Measurements from ENCODE around the gene GGTA1.

GGTA1 gene

DNA sequence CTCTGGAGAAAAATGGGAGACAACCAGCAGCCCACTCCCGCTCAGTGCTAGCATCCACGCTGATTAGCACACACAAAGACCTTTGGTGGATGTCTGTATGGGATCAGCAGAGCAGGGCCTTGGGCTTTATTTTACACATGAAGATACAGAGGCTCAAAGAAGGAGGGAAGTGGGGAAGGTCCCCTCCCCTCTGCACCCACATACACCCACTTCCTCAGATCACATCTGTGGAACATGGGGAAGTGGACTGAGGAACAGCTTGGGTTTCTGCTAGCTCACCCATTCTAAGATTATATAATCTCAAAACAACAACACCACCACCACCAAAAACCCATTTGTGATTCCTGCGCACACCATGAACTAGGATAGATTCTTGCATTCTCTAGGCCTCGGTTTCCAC lies 14.0 kb downstream of the GGTA1 start:
- H3K36me3 ChIP-seq (ENCODE audit: control insufficient read depth in 1 of 2, insufficient read depth in 2 of 2, low read length in 2 of 2): no peaks in the 10 kb centered on the region
- no peak overlapping the region for H3K9ac ChIP-seq (ENCODE audit: low read depth in 1 of 2, low read length in 2 of 2)
- H3K4me3 ChIP-seq (ENCODE audit: low read depth in 1 of 2, low read length in 2 of 2): no peak overlapping the region
- no peak overlapping the region for H3K27ac ChIP-seq (ENCODE audit: low read depth, low read length)
- no peaks in the 10 kb centered on the region for H3K9me3 ChIP-seq (ENCODE audit: control insufficient read depth in 1 of 2, low read length in 2 of 2)
- H3K27me3 ChIP-seq (ENCODE audit: control insufficient read depth in 1 of 2, insufficient read depth in 2 of 2, low read length in 2 of 2): no peaks in the 10 kb centered on the region
- peaks cover 0 to 8% of the 10 kb centered on the region in 2 donors for H3K4me1 ChIP-seq (ENCODE audit: control insufficient read depth in 1 of 2, insufficient read depth in 2 of 2, low read length in 2 of 2)

DNA sequence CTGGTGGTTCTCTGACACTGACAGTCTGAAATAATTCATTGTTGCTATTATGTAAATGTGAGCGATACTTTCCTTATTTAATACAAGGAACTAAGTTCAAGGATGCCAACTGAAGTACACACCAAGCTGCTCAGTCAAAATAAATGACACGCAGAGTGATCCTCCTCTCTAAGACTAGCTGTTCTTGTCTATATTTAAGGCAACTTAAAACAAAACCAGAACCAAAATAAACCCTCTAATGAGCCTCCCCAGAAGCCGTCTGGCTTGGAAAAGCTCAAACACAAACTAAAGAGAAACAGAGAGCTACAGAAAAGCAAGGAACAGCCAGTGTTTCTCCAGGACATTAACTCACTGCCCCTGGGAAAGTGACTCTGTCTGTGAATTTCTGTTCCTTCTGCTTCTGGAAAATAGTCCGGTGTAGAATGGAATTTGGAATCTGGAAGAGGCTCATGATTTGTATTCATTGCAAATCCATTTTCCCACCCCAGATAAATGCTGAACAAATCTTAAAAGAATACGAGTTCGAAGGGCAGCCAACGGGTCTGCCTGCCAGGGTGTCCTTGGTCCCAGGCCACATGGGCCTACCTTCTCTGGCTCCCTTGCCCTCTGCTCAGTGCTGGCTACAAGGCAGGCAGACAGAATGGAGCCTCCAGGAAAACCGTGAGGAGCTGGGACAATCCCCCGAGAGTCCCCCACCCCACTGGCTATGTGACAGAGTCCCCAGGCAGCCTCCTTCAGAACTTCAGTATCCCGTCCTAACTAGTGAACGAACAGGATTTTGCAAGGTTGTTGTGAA lies 14.8 kb downstream of the GGTA1 start:
- Histone ChIP-seq H3K36me3 (ENCODE audit: control insufficient read depth in 1 of 2, insufficient read depth in 2 of 2, low read length in 2 of 2) (no peaks in the 10 kb centered on the region), H3K4me3 (ENCODE audit: low read depth in 1 of 2, low read length in 2 of 2) (no peak overlapping the region), H3K27ac (ENCODE audit: low read depth, low read length) (no peak overlapping the region), H3K9me3 (ENCODE audit: control insufficient read depth in 1 of 2, low read length in 2 of 2) (no peaks in the 10 kb centered on the region), H3K27me3 (ENCODE audit: control insufficient read depth in 1 of 2, insufficient read depth in 2 of 2, low read length in 2 of 2) (no peaks in the 10 kb centered on the region), H3K4me1 (ENCODE audit: control insufficient read depth in 1 of 2, insufficient read depth in 2 of 2, low read length in 2 of 2) (peaks cover 0 to 8% of the 10 kb centered on the region in 2 donors), H3K9ac (ENCODE audit: low read depth in 1 of 2, low read length in 2 of 2) (no peak overlapping the region)

DNA sequence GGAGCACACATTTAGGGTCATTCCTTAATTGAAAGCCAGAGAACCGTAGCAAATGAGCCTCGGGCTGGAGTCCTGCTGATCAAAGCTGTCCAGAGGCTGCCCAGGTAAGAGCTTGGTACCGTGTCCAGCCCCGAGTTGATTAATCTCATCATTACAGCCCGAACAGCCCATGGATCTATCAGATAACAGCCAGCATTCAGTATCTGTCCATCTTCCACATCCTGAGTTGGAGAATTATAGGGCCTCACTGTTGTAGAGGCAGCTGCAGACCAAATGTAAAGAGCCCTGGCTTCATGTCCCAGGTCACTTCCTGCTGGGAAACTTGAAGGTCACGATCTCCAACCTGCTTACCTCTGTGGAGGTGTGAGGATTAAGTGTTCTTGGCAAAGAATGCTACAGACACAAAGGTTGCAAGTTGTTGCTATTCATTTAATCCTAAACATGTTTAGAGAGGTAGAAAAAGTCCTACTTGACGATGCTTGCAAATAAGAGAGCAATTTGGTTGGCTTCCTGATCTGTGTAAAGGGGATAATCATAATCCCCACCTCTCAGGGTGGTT lies 16.1 kb downstream of the GGTA1 start:
- no peak overlapping the region for H3K4me3 ChIP-seq (ENCODE audit: low read depth in 1 of 2, low read length in 2 of 2)
- H3K4me1 ChIP-seq (ENCODE audit: control insufficient read depth in 1 of 2, insufficient read depth in 2 of 2, low read length in 2 of 2): peaks cover 0 to 8% of the 10 kb centered on the region in 2 donors

DNA sequence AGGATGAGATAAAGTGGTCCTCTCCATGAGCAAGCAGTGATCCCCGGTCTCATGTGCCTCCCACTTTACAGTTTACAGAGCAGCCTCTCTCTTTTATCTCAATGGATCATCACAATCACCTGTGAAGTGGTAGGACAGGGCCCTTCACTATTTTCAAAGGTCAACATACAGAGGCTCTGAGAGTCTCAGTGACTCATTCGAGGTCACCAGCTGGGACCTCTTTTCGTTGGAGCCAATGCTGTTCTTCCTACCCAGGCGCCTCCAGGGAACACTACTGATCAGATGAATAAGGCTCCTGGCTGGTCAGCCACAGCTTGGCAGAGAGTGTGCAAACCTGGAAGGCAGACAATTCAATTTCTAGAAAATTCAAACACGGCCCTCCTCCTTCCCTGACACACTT lies 16.6 kb downstream of the GGTA1 start:
- Histone ChIP-seq H3K4me3 (ENCODE audit: low read depth in 1 of 2, low read length in 2 of 2) (no peak overlapping the region), H3K4me1 (ENCODE audit: control insufficient read depth in 1 of 2, insufficient read depth in 2 of 2, low read length in 2 of 2) (peaks cover 0 to 8% of the 10 kb centered on the region in 2 donors), H3K27ac (ENCODE audit: low read depth, low read length) (no peak overlapping the region), H3K27me3 (ENCODE audit: control insufficient read depth in 1 of 2, insufficient read depth in 2 of 2, low read length in 2 of 2) (no peaks in the 10 kb centered on the region), H3K36me3 (ENCODE audit: control insufficient read depth in 1 of 2, insufficient read depth in 2 of 2, low read length in 2 of 2) (no peaks in the 10 kb centered on the region), H3K9ac (ENCODE audit: low read depth in 1 of 2, low read length in 2 of 2) (no peak overlapping the region), H3K9me3 (ENCODE audit: control insufficient read depth in 1 of 2, low read length in 2 of 2) (no peaks in the 10 kb centered on the region)

More for the DNA sequence above, 16.1 kb downstream of the GGTA1 start:
- no peaks in the 10 kb centered on the region for H3K27me3 ChIP-seq (ENCODE audit: control insufficient read depth in 1 of 2, insufficient read depth in 2 of 2, low read length in 2 of 2)
- H3K36me3 ChIP-seq (ENCODE audit: control insufficient read depth in 1 of 2, insufficient read depth in 2 of 2, low read length in 2 of 2): no peaks in the 10 kb centered on the region
- no peaks in the 10 kb centered on the region for H3K9me3 ChIP-seq (ENCODE audit: control insufficient read depth in 1 of 2, low read length in 2 of 2)
- no peak overlapping the region for H3K27ac ChIP-seq (ENCODE audit: low read depth, low read length)
- no peak overlapping the region for H3K9ac ChIP-seq (ENCODE audit: low read depth in 1 of 2, low read length in 2 of 2)

DNA sequence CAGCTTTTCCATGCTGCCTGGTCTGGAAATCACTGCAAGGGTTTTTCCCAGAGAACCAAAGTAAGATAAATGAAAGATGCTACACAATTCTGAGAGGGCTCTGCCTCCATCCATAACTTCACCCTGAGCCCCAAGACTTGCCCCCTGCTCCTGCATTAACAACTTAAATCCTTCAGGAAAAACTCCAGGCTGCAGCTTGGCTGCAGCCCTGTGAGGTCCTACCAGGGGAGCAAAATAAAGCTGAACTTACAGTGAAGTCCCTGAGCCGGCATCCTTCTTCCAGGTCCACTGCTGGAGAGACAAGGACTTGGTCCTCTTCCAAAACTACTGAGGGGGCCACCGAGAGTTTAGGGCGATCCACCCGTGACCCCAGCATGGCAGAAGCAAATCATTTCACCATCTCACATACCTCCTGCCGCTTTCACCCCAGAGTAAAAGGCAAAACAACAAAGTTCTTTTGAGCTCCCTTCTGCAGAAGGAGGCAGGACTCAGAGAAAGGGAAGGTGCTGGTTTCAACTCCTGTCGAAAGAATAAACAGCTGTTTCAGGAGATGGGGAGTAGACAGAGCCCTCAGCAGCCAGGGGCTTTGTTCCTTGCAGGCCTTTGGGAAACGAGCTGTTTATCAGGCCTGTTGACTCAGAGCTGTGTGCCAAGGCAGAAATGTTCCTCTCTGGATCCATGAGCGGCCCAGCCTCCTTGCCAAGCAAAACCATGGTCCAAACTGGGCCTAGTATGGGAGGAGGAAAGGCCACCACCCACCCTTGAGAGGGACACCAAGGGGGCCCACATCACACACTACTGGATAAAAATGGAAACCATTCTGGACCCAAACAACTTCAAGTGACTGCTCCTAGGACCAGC lies 20.6 kb downstream of the GGTA1 start:
- H3K9me3 ChIP-seq (ENCODE audit: control insufficient read depth in 1 of 2, low read length in 2 of 2): no peaks in the 10 kb centered on the region
- no peaks in the 10 kb centered on the region for H3K27me3 ChIP-seq (ENCODE audit: control insufficient read depth in 1 of 2, insufficient read depth in 2 of 2, low read length in 2 of 2)
- H3K36me3 ChIP-seq (ENCODE audit: control insufficient read depth in 1 of 2, insufficient read depth in 2 of 2, low read length in 2 of 2): no peaks in the 10 kb centered on the region
- H3K4me1 ChIP-seq (ENCODE audit: control insufficient read depth in 1 of 2, insufficient read depth in 2 of 2, low read length in 2 of 2): no peaks in the 10 kb centered on the region
- no peak overlapping the region for H3K9ac ChIP-seq (ENCODE audit: low read depth in 1 of 2, low read length in 2 of 2)
- H3K27ac ChIP-seq (ENCODE audit: low read depth, low read length): no peak overlapping the region
- H3K4me3 ChIP-seq (ENCODE audit: low read depth in 1 of 2, low read length in 2 of 2): no peak overlapping the region

DNA sequence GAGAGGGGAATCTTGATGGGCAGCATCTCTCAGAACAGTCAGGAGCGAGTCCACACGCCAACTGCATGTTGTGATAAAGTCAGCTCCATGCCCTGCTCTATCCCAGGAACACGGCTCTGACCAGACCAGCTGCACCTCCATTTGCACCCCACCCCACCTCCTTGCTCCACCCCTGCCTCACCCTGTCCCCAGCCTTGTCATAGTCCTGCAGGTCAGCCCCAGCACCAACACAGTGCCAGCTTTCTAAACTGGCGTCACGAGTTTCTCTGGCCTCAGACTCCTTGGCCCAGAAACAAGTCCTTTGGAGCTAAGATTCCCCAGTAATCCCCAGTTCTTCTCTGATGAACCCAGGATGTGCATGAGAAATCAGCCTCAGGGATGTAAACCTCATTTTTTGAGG lies 23.5 kb downstream of the GGTA1 start:
- Histone ChIP-seq H3K9me3 (ENCODE audit: control insufficient read depth in 1 of 2, low read length in 2 of 2) (no peaks in the 10 kb centered on the region), H3K27me3 (ENCODE audit: control insufficient read depth in 1 of 2, insufficient read depth in 2 of 2, low read length in 2 of 2) (no peaks in the 10 kb centered on the region), H3K9ac (ENCODE audit: low read depth in 1 of 2, low read length in 2 of 2) (no peak overlapping the region), H3K4me3 (ENCODE audit: low read depth in 1 of 2, low read length in 2 of 2) (no peak overlapping the region), H3K4me1 (ENCODE audit: control insufficient read depth in 1 of 2, insufficient read depth in 2 of 2, low read length in 2 of 2) (no peaks in the 10 kb centered on the region), H3K27ac (ENCODE audit: low read depth, low read length) (no peak overlapping the region), H3K36me3 (ENCODE audit: control insufficient read depth in 1 of 2, insufficient read depth in 2 of 2, low read length in 2 of 2) (no peaks in the 10 kb centered on the region)

DNA sequence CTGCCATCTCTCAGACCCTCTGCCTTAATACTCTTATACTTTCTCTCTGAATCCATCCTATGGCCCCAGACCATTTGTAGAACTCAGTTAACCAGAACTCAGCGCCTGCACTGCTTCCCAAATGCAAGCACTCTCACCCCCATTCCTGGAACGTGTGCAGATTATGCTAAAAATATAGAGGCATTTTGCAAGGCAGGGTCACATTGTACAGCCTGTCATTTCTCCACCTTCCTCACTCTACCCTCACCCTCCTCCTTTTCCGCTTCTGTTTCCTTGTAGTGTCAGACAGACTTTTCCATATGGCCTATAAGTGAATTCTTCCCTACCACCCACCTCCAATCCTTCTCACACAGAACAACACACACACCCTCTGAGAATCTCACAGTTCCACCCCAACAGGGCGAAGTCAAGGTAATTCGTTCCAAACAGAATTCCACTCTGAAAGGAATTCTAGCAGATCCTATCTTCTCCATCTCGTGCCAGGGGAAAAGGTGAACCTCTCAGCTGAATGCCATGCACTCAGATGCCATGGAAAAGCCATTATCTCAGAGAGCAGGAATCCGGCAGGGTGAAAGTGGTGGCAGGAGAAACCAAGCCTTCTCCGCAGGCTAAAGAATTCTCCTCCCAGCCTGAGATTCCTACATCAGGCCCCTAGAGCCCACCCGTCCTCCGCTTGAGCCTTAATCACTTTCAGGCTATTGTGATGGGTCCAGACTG lies 25.3 kb downstream of the GGTA1 start:
- H3K4me1 ChIP-seq (ENCODE audit: control insufficient read depth in 1 of 2, insufficient read depth in 2 of 2, low read length in 2 of 2): no peaks in the 10 kb centered on the region
- H3K9me3 ChIP-seq (ENCODE audit: control insufficient read depth in 1 of 2, low read length in 2 of 2): no peaks in the 10 kb centered on the region
- no peak overlapping the region for H3K4me3 ChIP-seq (ENCODE audit: low read depth in 1 of 2, low read length in 2 of 2)
- no peak overlapping the region for H3K9ac ChIP-seq (ENCODE audit: low read depth in 1 of 2, low read length in 2 of 2)
- peaks cover 0 to 1% of the 10 kb centered on the region in 2 donors for H3K27me3 ChIP-seq (ENCODE audit: control insufficient read depth in 1 of 2, insufficient read depth in 2 of 2, low read length in 2 of 2)
- no peaks in the 10 kb centered on the region for H3K36me3 ChIP-seq (ENCODE audit: control insufficient read depth in 1 of 2, insufficient read depth in 2 of 2, low read length in 2 of 2)
- no peak overlapping the region for H3K27ac ChIP-seq (ENCODE audit: low read depth, low read length)

DNA sequence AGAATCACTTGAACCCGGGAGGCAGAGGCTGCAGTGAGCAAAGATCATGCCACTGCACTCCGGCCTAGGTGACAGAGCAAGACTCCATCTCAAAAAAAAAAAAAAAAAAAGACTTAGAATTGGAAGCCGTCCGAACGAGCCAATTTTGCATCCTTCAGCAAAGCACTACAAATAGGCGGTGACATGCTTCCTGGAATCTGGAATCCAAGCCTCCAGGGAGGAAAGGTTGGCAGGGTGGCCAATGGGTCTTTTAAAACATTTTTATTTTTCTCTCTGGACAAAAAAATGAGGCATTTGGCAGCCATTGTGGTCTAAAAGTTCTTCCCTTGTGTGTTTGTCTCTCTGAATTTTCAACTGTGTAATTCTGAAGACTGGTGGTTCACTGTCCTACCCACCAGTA lies 26.4 kb downstream of the GGTA1 start:
- Histone ChIP-seq H3K4me3 (ENCODE audit: low read depth in 1 of 2, low read length in 2 of 2) (no peak overlapping the region), H3K9ac (ENCODE audit: low read depth in 1 of 2, low read length in 2 of 2) (no peak overlapping the region), H3K9me3 (ENCODE audit: control insufficient read depth in 1 of 2, low read length in 2 of 2) (no peaks in the 10 kb centered on the region), H3K4me1 (ENCODE audit: control insufficient read depth in 1 of 2, insufficient read depth in 2 of 2, low read length in 2 of 2) (no peaks in the 10 kb centered on the region), H3K36me3 (ENCODE audit: control insufficient read depth in 1 of 2, insufficient read depth in 2 of 2, low read length in 2 of 2) (no peaks in the 10 kb centered on the region), H3K27me3 (ENCODE audit: control insufficient read depth in 1 of 2, insufficient read depth in 2 of 2, low read length in 2 of 2) (peaks cover 0 to 5% of the 10 kb centered on the region in 2 donors), H3K27ac (ENCODE audit: low read depth, low read length) (no peak overlapping the region)

DNA sequence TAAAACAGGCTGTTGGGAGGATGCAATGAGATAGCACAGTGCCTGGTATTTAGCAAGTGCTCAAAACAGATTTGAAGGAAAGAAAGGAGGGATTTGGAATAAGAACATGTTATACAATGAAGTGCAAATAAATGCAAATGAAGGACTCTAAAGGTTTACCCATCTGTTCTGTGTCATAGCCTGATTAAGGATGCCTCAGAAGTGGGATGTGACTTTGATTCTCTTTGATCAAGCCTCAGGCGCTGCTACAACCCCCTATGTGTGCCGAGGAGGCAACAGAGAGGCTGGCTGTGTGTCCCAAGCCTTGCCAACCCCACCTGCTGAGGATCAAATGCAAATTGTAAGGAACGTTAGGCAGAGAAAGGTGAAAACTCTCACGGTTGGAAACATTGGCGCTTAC lies 27.2 kb downstream of the GGTA1 start:
- H3K9me3 ChIP-seq (ENCODE audit: control insufficient read depth in 1 of 2, low read length in 2 of 2): no peaks in the 10 kb centered on the region
- no peaks in the 10 kb centered on the region for H3K4me1 ChIP-seq (ENCODE audit: control insufficient read depth in 1 of 2, insufficient read depth in 2 of 2, low read length in 2 of 2)
- H3K27me3 ChIP-seq (ENCODE audit: control insufficient read depth in 1 of 2, insufficient read depth in 2 of 2, low read length in 2 of 2): peaks cover 0 to 5% of the 10 kb centered on the region in 2 donors
- H3K36me3 ChIP-seq (ENCODE audit: control insufficient read depth in 1 of 2, insufficient read depth in 2 of 2, low read length in 2 of 2): no peaks in the 10 kb centered on the region
- H3K27ac ChIP-seq (ENCODE audit: low read depth, low read length): no peak overlapping the region
- H3K4me3 ChIP-seq (ENCODE audit: low read depth in 1 of 2, low read length in 2 of 2): no peak overlapping the region
- H3K9ac ChIP-seq (ENCODE audit: low read depth in 1 of 2, low read length in 2 of 2): no peak overlapping the region
